Lower leg skin (tissue), 4 donors: ENCODE results near the gene GALC. TPM values are rescaled to one million over a fixed set of nuclear protein-coding genes. Genes with fewer than 3 reads are reported as not detected.

Experiments used
- DNase-seq, 2 donors: peaks; one replicate each; pipeline ENCODE4 v3.0.0-alpha.2; 2019; ENCODE audit warnings: low spot score in 2 of 2
- H3K4me3 ChIP-seq: fragments of 200-600 bp; sonication (generic); 2 replicates; pipeline ENCODE4 v1.5.1; 2017; ENCODE audit warnings: mild to moderate bottlenecking, low read depth; ENCODE audit not compliant: poor library complexity, severe bottlenecking
- CTCF ChIP-seq, 3 donors: fragments of 450-650 bp; IDR thresholded peaks; one replicate each; pipeline ENCODE4 v1.5.1; 2016; ENCODE audit warnings: antibody characterized with exemption in 3 of 3, mild to moderate bottlenecking in 3 of 3, moderate library complexity in 2 of 3
- POLR2A ChIP-seq, 2 donors: fragments of 450-650 bp; IDR thresholded peaks; one replicate each; pipeline ENCODE4 v1.6.1; 2016 to 2017; ENCODE audit warnings: antibody characterized with exemption in 2 of 2, mild to moderate bottlenecking in 1 of 2, moderate library complexity in 1 of 2
- WGBS, 2 donors: methylation state at CpG; one replicate each; pipeline ENCODE4 v1.1.5; 2018; 5-methylcytosine and 5-hydroxymethylcytosine counted together
- intact Hi-C: fragments of 100-400 bp; cut with DNase I; formaldehyde crosslinking; loops from one replicate; pipeline ENCODE4 v1.15.0; 2023; ENCODE audit warnings: low total_unique reads
- total RNA-seq, 4 donors: library from RNA; depleted of rRNA; stranded (reverse); fragments of >200 nt; gene quantifications; one replicate each; pipeline ENCODE4 v1.1.0, GENCODE V29; 2016

Gene GALC
- total RNA-seq, 4 donors from 2014 or later: 10.7 to 31.2 (median 24.0) TPM

GRCh38 chr14:88005978-88006851 lies 13.2 kb upstream of the GALC start:
- intact Hi-C loops: no loop called here
- WGBS, 2 donors: 77 to 80% methylated on average over 13 of the region's 13 CpGs
- TF ChIP-seq CTCF (IDR thresholded peaks at IDR 0.05): no peak
- no peak for TF ChIP-seq POLR2A (IDR thresholded peaks at IDR 0.05)
- H3K4me3 ChIP-seq: no peak overlapping the region
- no peak for DNase-seq

GRCh38 chr14:88005050-88005481 lies 12.1 kb upstream of the GALC start, which contains the start of gene GPR65:
GPR65 (plus strand) TSS chr14:88005135; CDS start chr14:88010848, 5,713 bp downstream.
- 44 to 55% methylated on average over 3 of the region's 3 CpGs for WGBS, 2 donors
- TF ChIP-seq CTCF (IDR thresholded peaks at IDR 0.05): no peak
- TF ChIP-seq POLR2A (IDR thresholded peaks at IDR 0.05): no peak
- no peak within 1 kb of the TSS for H3K4me3 ChIP-seq
- intact Hi-C loops: no loop called here
- no peak for DNase-seq

GRCh38 chr14:88004506-88005036 lies 11.6 kb upstream of the GALC start:
- whole genome bisulfite sequencing, 2 donors: 67 to 69% methylated on average over 3 of the region's 3 CpGs
- H3K4me3 ChIP-seq: no peak overlapping the region
- no peak for DNase-seq
- intact Hi-C loops: no loop called here
- TF ChIP-seq CTCF (IDR thresholded peaks at IDR 0.05) (no peak), POLR2A (IDR thresholded peaks at IDR 0.05) (no peak)

GRCh38 chr14:88003425-88003824 lies 10.4 kb upstream of the GALC start:
- intact Hi-C loops: no loop called here
- H3K4me3 ChIP-seq: no peak overlapping the region
- 87 to 88% methylated on average over 4 of the region's 4 CpGs for WGBS, 2 donors
- DNase-seq: no peak
- TF ChIP-seq POLR2A (IDR thresholded peaks at IDR 0.05) (no peak), CTCF (IDR thresholded peaks at IDR 0.05) (no peak)

- 78 to 86% methylated on average over 4 of the region's 4 CpGs for WGBS, 2 donors
- intact Hi-C loops: no loop called here
- H3K4me3 ChIP-seq: no peak overlapping the region
- TF ChIP-seq CTCF (IDR thresholded peaks at IDR 0.05): no peak
- TF ChIP-seq POLR2A (IDR thresholded peaks at IDR 0.05): no peak
- no peak for DNase-seq
Observed at GRCh38 chr14:88002421-88003075, 9.6 kb upstream of the GALC start.
